PC-9 (cell line): ENCODE results near the gene CENPP.

Source experiments
- EZH2 ChIP-seq: fragments of 200-600 bp; sonication (generic); IDR thresholded peaks from 2 replicates; pipeline ENCODE4 v1.8.0; 2017; ENCODE audit warnings: antibody characterized with exemption, low read depth
- TF ChIP-seq, protein P1 (sequence below): fragments of 200-600 bp; sonication (generic); conservative IDR thresholded peaks from 2 replicates; pipeline ENCODE4 v1.6.1; 2017; ENCODE audit warnings: mixed run types, antibody characterized with exemption, mild to moderate bottlenecking, moderate library complexity

DNA sequence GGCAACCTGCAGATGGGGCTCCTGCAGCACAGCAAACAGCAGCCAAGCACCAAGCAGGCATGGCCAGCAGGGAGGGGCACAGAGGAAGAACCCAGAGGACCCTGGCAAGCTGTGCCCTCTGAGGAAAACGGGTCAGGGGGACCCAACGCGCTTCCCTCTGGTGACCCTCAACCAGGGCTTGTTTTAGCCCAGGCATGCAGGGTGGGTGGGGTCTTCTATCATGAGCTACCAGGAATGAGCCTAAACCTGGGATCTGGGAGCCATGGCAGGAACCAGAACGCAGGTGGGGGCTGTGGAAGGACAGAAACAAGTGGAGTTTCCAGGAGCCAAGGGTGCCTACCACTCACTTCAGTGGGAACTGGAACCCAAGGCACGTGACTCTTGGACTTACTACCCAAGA is 323.3 kb downstream of the CENPP start:
- TF ChIP-seq, protein P1, sequence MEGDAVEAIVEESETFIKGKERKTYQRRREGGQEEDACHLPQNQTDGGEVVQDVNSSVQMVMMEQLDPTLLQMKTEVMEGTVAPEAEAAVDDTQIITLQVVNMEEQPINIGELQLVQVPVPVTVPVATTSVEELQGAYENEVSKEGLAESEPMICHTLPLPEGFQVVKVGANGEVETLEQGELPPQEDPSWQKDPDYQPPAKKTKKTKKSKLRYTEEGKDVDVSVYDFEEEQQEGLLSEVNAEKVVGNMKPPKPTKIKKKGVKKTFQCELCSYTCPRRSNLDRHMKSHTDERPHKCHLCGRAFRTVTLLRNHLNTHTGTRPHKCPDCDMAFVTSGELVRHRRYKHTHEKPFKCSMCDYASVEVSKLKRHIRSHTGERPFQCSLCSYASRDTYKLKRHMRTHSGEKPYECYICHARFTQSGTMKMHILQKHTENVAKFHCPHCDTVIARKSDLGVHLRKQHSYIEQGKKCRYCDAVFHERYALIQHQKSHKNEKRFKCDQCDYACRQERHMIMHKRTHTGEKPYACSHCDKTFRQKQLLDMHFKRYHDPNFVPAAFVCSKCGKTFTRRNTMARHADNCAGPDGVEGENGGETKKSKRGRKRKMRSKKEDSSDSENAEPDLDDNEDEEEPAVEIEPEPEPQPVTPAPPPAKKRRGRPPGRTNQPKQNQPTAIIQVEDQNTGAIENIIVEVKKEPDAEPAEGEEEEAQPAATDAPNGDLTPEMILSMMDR = no peak
- TF ChIP-seq EZH2 = no peak
